Prostate gland (tissue), 2 donors: ENCODE results near the gene RBFOX1.

Experiments used
- CTCF ChIP-seq, 4 experiments: fragments of 200-600 bp in 2 of 4; fragments of 450-650 bp in 2 of 4; sonication (generic) in 2 of 4; IDR thresholded peaks; 1 replicate in 3 of 4; 2 replicates in 1 of 4; pipeline ENCODE4 v1.5.1; 2016 to 2019; ENCODE audit warnings: antibody characterized with exemption in 4 of 4, mild to moderate bottlenecking in 2 of 4, moderate library complexity in 2 of 4
- POLR2AphosphoS5 ChIP-seq: sonication (generic); formaldehyde crosslinking; IDR thresholded peaks from one replicate; pipeline ENCODE4 v1.6.1; 2017; ENCODE audit warnings: antibody characterized with exemption

- no peak for TF ChIP-seq CTCF (IDR thresholded peaks at IDR 0.05)
- TF ChIP-seq POLR2AphosphoS5: no peak
Observed at GRCh38 chr16:7336742-7337141, 4.1 kb downstream of the RBFOX1 start.
